Smooth muscle cell (in vitro differentiated cells): Measurements from ENCODE around the gene ZMYND8. TPM values are rescaled to one million over a fixed set of nuclear protein-coding genes. Genes with fewer than 3 reads are reported as not detected.
A peak's percentile ranks its signal among the peaks of the same experiment; 100 is the strongest.

Source experiments
- DNase-seq: peaks from one replicate; lab custom pipeline; 2025; ENCODE audit not compliant: unreplicated experiment; lab: John Stamatoyannopoulos, UW
- H2AFZ ChIP-seq: fragments of 200-600 bp; sonication (generic); 2 replicates; pipeline ENCODE4 v1.6.0; 2016; ENCODE audit warnings: antibody characterized with exemption, low read depth, mild to moderate bottlenecking
- H3F3A ChIP-seq: fragments of 200-600 bp; sonication (generic); 2 replicates; pipeline ENCODE4 v1.6.0; 2017; ENCODE audit warnings: antibody characterized with exemption, low read depth
- H3K27ac ChIP-seq: fragments of 200-600 bp; sonication (generic); 2 replicates; pipeline ENCODE4 v1.5.1; 2016; ENCODE audit warnings: low read depth, mild to moderate bottlenecking
- H3K27me3 ChIP-seq: fragments of 200-600 bp; sonication (generic); 2 replicates; pipeline ENCODE4 v1.6.1; 2016; ENCODE audit warnings: low read depth, mild to moderate bottlenecking
- H3K36me3 ChIP-seq: fragments of 200-600 bp; sonication (generic); 2 replicates; pipeline ENCODE4 v1.5.1; 2016; ENCODE audit warnings: low read depth
- H3K4me1 ChIP-seq: fragments of 200-600 bp; sonication (generic); 2 replicates; pipeline ENCODE4 v1.5.1; 2016; ENCODE audit warnings: low read depth
- H3K4me2 ChIP-seq: fragments of 200-600 bp; sonication (generic); 2 replicates; pipeline ENCODE4 v1.6.0; 2016; ENCODE audit warnings: mild to moderate bottlenecking
- H3K4me3 ChIP-seq: fragments of 200-600 bp; sonication (generic); 2 replicates; pipeline ENCODE4 v1.5.1; 2016; ENCODE audit warnings: mild to moderate bottlenecking
- H3K79me2 ChIP-seq: fragments of 200-600 bp; sonication (generic); 2 replicates; pipeline ENCODE4 v1.6.0; 2016; ENCODE audit warnings: low read depth, mild to moderate bottlenecking
- H3K9ac ChIP-seq: fragments of 200-600 bp; sonication (generic); 2 replicates; pipeline ENCODE4 v1.6.0; 2016; ENCODE audit warnings: low read depth
- H3K9me3 ChIP-seq: fragments of 200-600 bp; sonication (generic); replicated peaks from 2 replicates; pipeline ENCODE4 v1.5.1; 2016; ENCODE audit warnings: low read depth
- H4K20me1 ChIP-seq: fragments of 200-600 bp; sonication (generic); 2 replicates; pipeline ENCODE4 v1.6.0; 2016; ENCODE audit warnings: low read depth
- CTCF ChIP-seq: fragments of 200-600 bp; sonication (generic); IDR thresholded peaks from 2 replicates; pipeline ENCODE4 v1.5.1; 2017; ENCODE audit warnings: borderline replicate concordance, mild to moderate bottlenecking, antibody characterized with exemption; ENCODE audit not compliant: insufficient read depth, poor library complexity, severe bottlenecking
- WGBS: methylation state at CpG from one replicate; pipeline ENCODE4 v1.1.7; 2016; ENCODE audit warnings: low lambda C conversion rate; 5-methylcytosine and 5-hydroxymethylcytosine counted together
- polyA plus RNA-seq: library from polyadenylated mRNA; unstranded; fragments of >200 nt; fragmentation: Nextera tagmentation; extraction: Ambion mirVana; gene quantifications from 2 replicates; pipeline ENCODE4 v1.2.1, GENCODE V29; 2016
- total RNA-seq: library from RNA; depleted of rRNA; stranded (reverse); fragments of >200 nt; gene quantifications from 2 replicates; pipeline ENCODE4 v1.2.3, GENCODE V29; 2014

The ZMYND8 gene
- total and polyA plus RNA-seq, 2 experiments from 2014 or later = 15.2 to 24.1 TPM

- DNase-seq = no peak
- 77% methylated on average over 3 of the region's 3 CpGs for WGBS
- Histone ChIP-seq H3K9ac (peak overlapping the region; percentile 76), H3K4me1 (peaks cover 59% of the 10 kb centered on the region), H2AFZ (no peak overlapping the region), H3F3A (peaks cover 38% of the 10 kb centered on the region), H3K4me3 (no peak overlapping the region), H3K9me3 (no peaks in the 10 kb centered on the region), H3K4me2 (no peak overlapping the region), H3K27ac (peak overlapping the region; percentile 99), H3K27me3 (no peaks in the 10 kb centered on the region), H3K79me2 (peaks cover 56% of the 10 kb centered on the region), H4K20me1 (no peaks in the 10 kb centered on the region), H3K36me3 (no peaks in the 10 kb centered on the region)
- TF ChIP-seq CTCF = no peak
Measured at GRCh38 chr20:47316776-47317126, 39.7 kb downstream of the ZMYND8 start.

GRCh38 chr20:47315339-47316056, 41.0 kb downstream of the ZMYND8 start:
- Histone ChIP-seq H3K36me3 (no peaks in the 10 kb centered on the region), H3K9ac (peak overlapping the region; percentile 76), H3F3A (peaks cover 34% of the 10 kb centered on the region), H3K27me3 (no peaks in the 10 kb centered on the region), H4K20me1 (no peaks in the 10 kb centered on the region), H3K9me3 (no peaks in the 10 kb centered on the region), H2AFZ (no peak overlapping the region), H3K79me2 (peaks cover 56% of the 10 kb centered on the region), H3K4me3 (no peak overlapping the region), H3K4me2 (peak overlapping the region; percentile 28), H3K27ac (peak overlapping the region; percentile 99), H3K4me1 (peaks cover 55% of the 10 kb centered on the region)
- no peak for DNase-seq
- no peak for TF ChIP-seq CTCF
- 24% methylated on average over 10 of the region's 10 CpGs for WGBS

- TF ChIP-seq CTCF = no peak
- WGBS = 95% methylated on average over 3 of the region's 3 CpGs
- no peaks in the 10 kb centered on the region for H3K9me3 ChIP-seq
- no peaks in the 10 kb centered on the region for H3K36me3 ChIP-seq
- DNase-seq = no peak
- peak overlapping the region; percentile 99 for H3K27ac ChIP-seq
- no peak overlapping the region for H2AFZ ChIP-seq
- no peaks in the 10 kb centered on the region for H3K27me3 ChIP-seq
- peak overlapping the region; percentile 46 for H3K9ac ChIP-seq
- peaks cover 28% of the 10 kb centered on the region for H3F3A ChIP-seq
- H3K4me2 ChIP-seq = peak overlapping the region; percentile 28
- no peak overlapping the region for H3K4me3 ChIP-seq
- H3K4me1 ChIP-seq = peaks cover 54% of the 10 kb centered on the region
- no peaks in the 10 kb centered on the region for H4K20me1 ChIP-seq
- H3K79me2 ChIP-seq = peaks cover 59% of the 10 kb centered on the region
Measured at GRCh38 chr20:47314647-47315338, 41.7 kb downstream of the ZMYND8 start.
